HEK293T (cell line): ENCODE measurements around the gene ARAP2.

Source experiments
- CTCF ChIA-PET: fragments of 350-600 bp; formaldehyde crosslinking; extraction: SDS; loops from one replicate; lab custom pipeline; 2021; ENCODE audit warnings: antibody characterized with exemption, inconsistent platforms; lab: Yijun Ruan, JAX
- POLR2A ChIA-PET: fragments of 350-600 bp; formaldehyde crosslinking; extraction: SDS; loops from one replicate; lab custom pipeline; 2020; ENCODE audit warnings: antibody characterized with exemption, inconsistent platforms; lab: Yijun Ruan, JAX
- DNase-seq: peaks from one replicate; pipeline ENCODE4 v3.0.0; 2012; ENCODE audit warnings: mixed read lengths; ENCODE audit errors: extremely low spot score
- ARNT ChIP-seq: fragments of 450-650 bp; IDR thresholded peaks from 2 replicates; pipeline ENCODE4 v1.6.1; 2017; ENCODE audit warnings: mild to moderate bottlenecking
- BHLHE40 ChIP-seq: fragments of 450-650 bp; IDR thresholded peaks from 2 replicates; pipeline ENCODE4 v1.6.1; 2016; ENCODE audit warnings: mild to moderate bottlenecking, moderate library complexity, borderline replicate concordance
- CTBP1 ChIP-seq: fragments of 450-650 bp; IDR thresholded peaks from 2 replicates; pipeline ENCODE4 v1.6.1; 2016; ENCODE audit warnings: borderline replicate concordance
- ELF4 ChIP-seq: fragments of 450-650 bp; IDR thresholded peaks from 2 replicates; pipeline ENCODE4 v1.6.1; 2017; ENCODE audit warnings: antibody characterized with exemption
- FOXA1 ChIP-seq: fragments of 450-650 bp; IDR thresholded peaks from 2 replicates; pipeline ENCODE4 v1.6.1; 2016; ENCODE audit warnings: mild to moderate bottlenecking
- FOXK2 ChIP-seq: fragments of 450-650 bp; IDR thresholded peaks from 2 replicates; pipeline ENCODE4 v1.6.1; 2016; ENCODE audit warnings: mild to moderate bottlenecking
- FOXM1 ChIP-seq: fragments of 450-650 bp; IDR thresholded peaks from 2 replicates; pipeline ENCODE4 v1.6.1; 2017; ENCODE audit warnings: mild to moderate bottlenecking, borderline replicate concordance
- HDGF ChIP-seq: fragments of 450-650 bp; IDR thresholded peaks from 2 replicates; pipeline ENCODE4 v1.6.1; 2017; ENCODE audit warnings: antibody characterized with exemption, borderline replicate concordance
- L3MBTL2 ChIP-seq: fragments of 450-650 bp; conservative IDR thresholded peaks from 2 replicates; pipeline ENCODE4 v1.6.1; 2016; ENCODE audit warnings: mild to moderate bottlenecking
- LEF1 ChIP-seq: fragments of 450-650 bp; IDR thresholded peaks from 2 replicates; pipeline ENCODE4 v1.6.1; 2017; ENCODE audit warnings: mild to moderate bottlenecking, borderline replicate concordance
- NFRKB ChIP-seq: fragments of 450-650 bp; IDR thresholded peaks from 2 replicates; pipeline ENCODE4 v1.6.1; 2016; ENCODE audit warnings: mild to moderate bottlenecking, moderate library complexity
- PKNOX1 ChIP-seq: fragments of 450-650 bp; IDR thresholded peaks from 2 replicates; pipeline ENCODE4 v1.6.1; 2016
- SP1 ChIP-seq: fragments of 450-650 bp; IDR thresholded peaks from 2 replicates; pipeline ENCODE4 v1.6.1; 2017
- SUZ12 ChIP-seq: fragments of 450-650 bp; IDR thresholded peaks from 2 replicates; pipeline ENCODE4 v1.6.1; 2016; ENCODE audit warnings: mild to moderate bottlenecking
- TARDBP ChIP-seq: fragments of 450-650 bp; IDR thresholded peaks from 2 replicates; pipeline ENCODE4 v1.6.1; 2016
- ZNF384 ChIP-seq: fragments of 450-650 bp; IDR thresholded peaks from 2 replicates; pipeline ENCODE4 v1.6.1; 2016

The ARAP2 gene

GRCh38 chr4:36236159-36236558 lies 8.2 kb downstream of the ARAP2 start:
- no peak for DNase-seq
- CTCF ChIA-PET: no interaction called here
- POLR2A ChIA-PET: no interaction called here
- TF ChIP-seq FOXM1: no peak
- no peak for TF ChIP-seq ZNF384
- TF ChIP-seq CTBP1: no peak
- TF ChIP-seq FOXK2: no peak
- TF ChIP-seq FOXA1: no peak

- no peak for DNase-seq
- ChIA-PET CTCF (no interaction called here), POLR2A (no interaction called here)
- TF ChIP-seq SUZ12 (no peak), ELF4 (no peak), SP1 (no peak), NFRKB (no peak), CTBP1 (no peak), ZNF384 (no peak), FOXA1 (no peak)
Measured at GRCh38 chr4:36235306-36235705, 9.0 kb downstream of the ARAP2 start.

GRCh38 chr4:36233567-36234266 lies 10.6 kb downstream of the ARAP2 start:
- ChIA-PET POLR2A (interaction anchor here (1.0 kb wide), 1 partner anchor 11 kb away, joined by 3 read pairs; the partner anchor contains the start of gene ARAP2), CTCF (no interaction called here)
- TF ChIP-seq SUZ12 (no peak), FOXA1 (no peak), LEF1 (no peak), SP1 (no peak), FOXM1 (no peak), L3MBTL2 (no peak), CTBP1 (no peak), BHLHE40 (no peak), TARDBP (no peak), FOXK2 (no peak), ELF4 (no peak), HDGF (no peak), ZNF384 (no peak), NFRKB (no peak), PKNOX1 (no peak), ARNT (no peak)
- DNase-seq: no peak

- TF ChIP-seq FOXK2 (no peak), PKNOX1 (no peak), ARNT (no peak), HDGF (no peak), ZNF384 (no peak), BHLHE40 (no peak), FOXM1 (no peak)
- POLR2A ChIA-PET: no interaction called here
- DNase-seq: no peak
- CTCF ChIA-PET: no interaction called here
Measured at GRCh38 chr4:36230534-36230933, 13.8 kb downstream of the ARAP2 start.

- POLR2A ChIA-PET: interaction anchor here (1.7 kb wide), 1 partner anchor 17 kb away, joined by 5 read pairs; the partner anchor contains the start of gene ARAP2
- TF ChIP-seq TARDBP: no peak
- no peak for TF ChIP-seq FOXA1
- TF ChIP-seq NFRKB: no peak
- TF ChIP-seq SP1: no peak
- TF ChIP-seq LEF1: no peak
- TF ChIP-seq L3MBTL2: no peak
- TF ChIP-seq FOXM1: no peak
- no peak for TF ChIP-seq FOXK2
- no peak for TF ChIP-seq BHLHE40
- no peak for TF ChIP-seq ELF4
- no peak for TF ChIP-seq PKNOX1
- no peak for TF ChIP-seq CTBP1
- TF ChIP-seq ARNT: no peak
- DNase-seq: no peak
- CTCF ChIA-PET: no interaction called here
Measured at GRCh38 chr4:36227913-36228312, 16.4 kb downstream of the ARAP2 start.

- TF ChIP-seq FOXA1: no peak
- CTCF ChIA-PET: interaction anchor here (1.2 to 1.3 kb wide), 2 partner anchors 16 to 18 kb away, joined by 3 to 4 read pairs; partner anchors contain the start of gene ARAP2
- POLR2A ChIA-PET: interaction anchor here (1.7 kb wide), 1 partner anchor 18 kb away, joined by 5 read pairs; the partner anchor contains the start of gene ARAP2
- no peak for DNase-seq
Measured at GRCh38 chr4:36226430-36227227, 17.7 kb downstream of the ARAP2 start.
